ENCODE measurements around the gene NAV2.

NAV2 gene

GRCh38 chr11:20155683-20156279 is 443.1 kb downstream of the NAV2 start:
- no peak for TF ChIP-seq CTCF (conservative IDR thresholded peaks at IDR 0.05; ENCODE audit: low read length)
- no peak for DNase-seq (ENCODE audit: low read depth)
- H3K4me3 ChIP-seq (ENCODE audit: low read length): no peak overlapping the region

- no peak for DNase-seq (ENCODE audit: low read depth)
- no peak overlapping the region for H3K4me3 ChIP-seq (ENCODE audit: low read length)
- no peak for TF ChIP-seq CTCF (conservative IDR thresholded peaks at IDR 0.05; ENCODE audit: low read length)
Observed at GRCh38 chr11:20156280-20156875, 443.7 kb downstream of the NAV2 start.

GRCh38 chr11:20156876-20157613 is 444.4 kb downstream of the NAV2 start:
- DNase-seq (ENCODE audit: low read depth): no peak
- no peak for TF ChIP-seq CTCF (conservative IDR thresholded peaks at IDR 0.05; ENCODE audit: low read length)
- no peak overlapping the region for H3K4me3 ChIP-seq (ENCODE audit: low read length)

GRCh38 chr11:20157728-20158127 is 445.1 kb downstream of the NAV2 start:
- H3K4me3 ChIP-seq (ENCODE audit: low read length): no peak overlapping the region
- no peak for DNase-seq (ENCODE audit: low read depth)

GRCh38 chr11:20158597-20159257 is 446.1 kb downstream of the NAV2 start:
- no peak for TF ChIP-seq CTCF (conservative IDR thresholded peaks at IDR 0.05; ENCODE audit: low read length)
- H3K4me3 ChIP-seq (ENCODE audit: low read length): no peak overlapping the region
- DNase-seq (ENCODE audit: low read depth): peak; percentile 53

More at GRCh38 chr11:20157728-20158127, 445.1 kb downstream of the NAV2 start:
- TF ChIP-seq CTCF (conservative IDR thresholded peaks at IDR 0.05; ENCODE audit: low read length): no peak

- TF ChIP-seq CTCF (conservative IDR thresholded peaks at IDR 0.05; ENCODE audit: low read length): no peak
- DNase-seq (ENCODE audit: low read depth): no peak
- no peak overlapping the region for H3K4me3 ChIP-seq (ENCODE audit: low read length)
Observed at GRCh38 chr11:20159466-20160381, 447.1 kb downstream of the NAV2 start.
